Measurements from ENCODE around the gene RAD51B. TPM values are rescaled to one million over a fixed set of nuclear protein-coding genes. Genes with fewer than 3 reads are reported as not detected.

RAD51B gene
- total and polyA plus RNA-seq, 2 experiments from 2014 or later = 10.1 to 18.0 TPM

DNA sequence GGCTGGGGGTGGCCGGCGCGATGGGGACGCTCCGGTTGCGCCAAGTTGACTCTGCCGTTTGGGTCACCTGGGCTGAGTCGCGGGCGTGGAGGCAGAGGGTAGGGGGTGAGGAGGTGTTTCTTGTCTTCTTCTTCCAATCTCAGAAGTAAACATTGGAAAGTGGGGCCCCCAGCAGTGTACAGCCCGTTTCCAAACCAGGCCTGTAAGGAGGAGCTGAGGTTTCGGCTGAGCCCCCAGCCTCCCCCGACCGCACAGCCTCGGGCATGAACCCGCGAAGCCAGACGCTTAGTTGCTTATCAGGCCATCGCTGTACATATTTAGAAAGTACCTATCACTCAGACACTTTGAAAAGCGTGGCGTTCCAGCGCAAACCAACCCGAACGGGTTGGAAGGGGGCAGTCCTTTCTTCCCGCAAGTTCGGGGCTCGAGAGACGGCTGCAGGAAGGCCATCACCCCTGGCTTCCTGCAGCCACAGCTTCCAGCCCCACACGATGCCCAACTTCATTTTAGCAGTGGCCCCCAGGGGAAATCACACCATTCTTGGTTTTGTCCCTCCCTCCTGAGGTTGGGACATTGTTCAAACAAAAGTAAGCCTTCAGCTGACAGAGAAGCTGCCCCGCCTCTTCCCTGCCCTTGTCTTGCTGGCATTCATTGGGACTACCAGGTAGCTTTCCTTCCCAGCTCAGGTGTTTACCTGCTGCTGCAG is 809.2 kb downstream of the RAD51B start:
- peak; percentile 64 for DNase-seq (ENCODE audit: low spot score)
- Histone ChIP-seq H2AFZ (peak overlapping the region; percentile 58), H3K4me3 (no peak overlapping the region), H3K9me3 (ENCODE audit: low read depth) (no peaks in the 10 kb centered on the region), H3K36me3 (replicated peaks; ENCODE audit: insufficient read depth, low read depth) (no peaks in the 10 kb centered on the region), H3K4me1 (ENCODE audit: insufficient read depth) (peaks cover 37% of the 10 kb centered on the region), H3K9me2 (replicated peaks; ENCODE audit: insufficient read depth) (no peaks in the 10 kb centered on the region), H3K27me3 (no peaks in the 10 kb centered on the region), H3K27ac (peak overlapping the region; percentile 97), H3K4me2 (peak overlapping the region; percentile 76), H3K79me2 (no peaks in the 10 kb centered on the region), H4K20me1 (ENCODE audit: insufficient read depth, poor library complexity, severe bottlenecking) (no peaks in the 10 kb centered on the region)
- WGBS (ENCODE audit: low lambda C conversion rate, missing lambda C conversion rate) = 19% methylated on average over 30 of the region's 30 CpGs
- TF ChIP-seq, protein P1, sequence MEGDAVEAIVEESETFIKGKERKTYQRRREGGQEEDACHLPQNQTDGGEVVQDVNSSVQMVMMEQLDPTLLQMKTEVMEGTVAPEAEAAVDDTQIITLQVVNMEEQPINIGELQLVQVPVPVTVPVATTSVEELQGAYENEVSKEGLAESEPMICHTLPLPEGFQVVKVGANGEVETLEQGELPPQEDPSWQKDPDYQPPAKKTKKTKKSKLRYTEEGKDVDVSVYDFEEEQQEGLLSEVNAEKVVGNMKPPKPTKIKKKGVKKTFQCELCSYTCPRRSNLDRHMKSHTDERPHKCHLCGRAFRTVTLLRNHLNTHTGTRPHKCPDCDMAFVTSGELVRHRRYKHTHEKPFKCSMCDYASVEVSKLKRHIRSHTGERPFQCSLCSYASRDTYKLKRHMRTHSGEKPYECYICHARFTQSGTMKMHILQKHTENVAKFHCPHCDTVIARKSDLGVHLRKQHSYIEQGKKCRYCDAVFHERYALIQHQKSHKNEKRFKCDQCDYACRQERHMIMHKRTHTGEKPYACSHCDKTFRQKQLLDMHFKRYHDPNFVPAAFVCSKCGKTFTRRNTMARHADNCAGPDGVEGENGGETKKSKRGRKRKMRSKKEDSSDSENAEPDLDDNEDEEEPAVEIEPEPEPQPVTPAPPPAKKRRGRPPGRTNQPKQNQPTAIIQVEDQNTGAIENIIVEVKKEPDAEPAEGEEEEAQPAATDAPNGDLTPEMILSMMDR (IDR thresholded peaks at IDR 0.05; ENCODE audit: poor library complexity) = no peak
- no peak for TF ChIP-seq EZH2 (IDR thresholded peaks at IDR 0.05; ENCODE audit: borderline replicate concordance)
- TF ChIP-seq EZH2phosphoT487 (IDR thresholded peaks at IDR 0.05; ENCODE audit: low read depth, severe bottlenecking, unreplicated experiment) = no peak

GRCh38 chr14:68630081-68630571 is 810.5 kb downstream of the RAD51B start:
- DNase-seq (ENCODE audit: low spot score) = no peak
- Histone ChIP-seq H4K20me1 (ENCODE audit: insufficient read depth, poor library complexity, severe bottlenecking) (no peaks in the 10 kb centered on the region), H3K4me2 (no peak overlapping the region), H3K9me2 (replicated peaks; ENCODE audit: insufficient read depth) (no peaks in the 10 kb centered on the region), H3K27me3 (no peaks in the 10 kb centered on the region), H3K36me3 (replicated peaks; ENCODE audit: insufficient read depth, low read depth) (no peaks in the 10 kb centered on the region), H2AFZ (no peak overlapping the region), H3K79me2 (no peaks in the 10 kb centered on the region), H3K4me1 (ENCODE audit: insufficient read depth) (peaks cover 49% of the 10 kb centered on the region), H3K27ac (peak overlapping the region; percentile 97), H3K4me3 (no peak overlapping the region), H3K9me3 (ENCODE audit: low read depth) (no peaks in the 10 kb centered on the region)
- 59% methylated on average over 8 of the region's 8 CpGs for WGBS (ENCODE audit: low lambda C conversion rate, missing lambda C conversion rate)
- no peak for TF ChIP-seq EZH2phosphoT487 (IDR thresholded peaks at IDR 0.05; ENCODE audit: low read depth, severe bottlenecking, unreplicated experiment)
- no peak for TF ChIP-seq EZH2 (IDR thresholded peaks at IDR 0.05; ENCODE audit: borderline replicate concordance)
- TF ChIP-seq, protein P1 (IDR thresholded peaks at IDR 0.05; ENCODE audit: poor library complexity) = no peak

DNA sequence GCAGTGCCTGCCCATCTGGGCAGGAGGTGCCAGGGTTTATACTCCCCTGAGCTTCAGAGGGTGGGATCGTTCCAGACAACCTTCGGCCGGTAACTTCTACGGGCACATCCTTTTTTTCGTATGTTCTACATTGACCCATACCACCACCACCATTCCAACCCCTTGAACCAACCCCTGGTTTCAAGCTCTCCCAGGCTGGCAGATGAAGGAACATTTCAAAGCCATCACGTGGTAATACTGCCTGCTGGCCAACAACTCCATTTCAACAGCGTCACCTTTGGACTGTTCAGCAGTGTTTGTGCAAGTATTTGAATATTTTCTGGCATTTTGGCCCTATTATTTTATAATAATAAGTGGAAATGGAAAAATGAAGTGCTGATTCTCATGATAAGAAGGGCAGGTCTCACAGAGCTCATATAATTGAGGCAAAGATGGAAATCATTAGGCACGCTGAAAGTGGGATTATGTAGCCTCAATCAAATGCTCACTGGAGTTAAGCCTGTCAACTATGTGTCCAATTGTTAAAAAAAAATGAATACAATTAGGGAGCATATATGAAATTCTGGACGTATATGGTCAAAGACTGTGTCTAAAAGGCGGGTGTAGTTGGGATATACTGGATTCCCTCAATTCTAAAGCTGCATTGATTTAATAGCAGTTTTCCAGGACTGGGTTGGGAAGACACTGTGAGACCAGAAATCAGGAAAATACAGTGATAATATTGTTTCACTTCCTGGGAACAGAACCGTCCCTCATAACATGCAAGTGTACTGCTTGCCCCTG is 811.2 kb downstream of the RAD51B start:
- H3K9me3 ChIP-seq (ENCODE audit: low read depth) = no peaks in the 10 kb centered on the region
- peak overlapping the region; percentile 97 for H3K27ac ChIP-seq
- H3K4me1 ChIP-seq (ENCODE audit: insufficient read depth) = peaks cover 49% of the 10 kb centered on the region
- H4K20me1 ChIP-seq (ENCODE audit: insufficient read depth, poor library complexity, severe bottlenecking) = no peaks in the 10 kb centered on the region
- no peak overlapping the region for H2AFZ ChIP-seq
- no peak for DNase-seq (ENCODE audit: low spot score)
- H3K79me2 ChIP-seq = no peaks in the 10 kb centered on the region
- no peaks in the 10 kb centered on the region for H3K36me3 ChIP-seq (replicated peaks; ENCODE audit: insufficient read depth, low read depth)
- no peaks in the 10 kb centered on the region for H3K9me2 ChIP-seq (replicated peaks; ENCODE audit: insufficient read depth)
- TF ChIP-seq EZH2phosphoT487 (IDR thresholded peaks at IDR 0.05; ENCODE audit: low read depth, severe bottlenecking, unreplicated experiment) (no peak), EZH2 (IDR thresholded peaks at IDR 0.05; ENCODE audit: borderline replicate concordance) (no peak)
- TF ChIP-seq, protein P1 (IDR thresholded peaks at IDR 0.05; ENCODE audit: poor library complexity) = no peak
- no peak overlapping the region for H3K4me3 ChIP-seq
- H3K4me2 ChIP-seq = no peak overlapping the region
- 83% methylated on average over 11 of the region's 11 CpGs for WGBS (ENCODE audit: low lambda C conversion rate, missing lambda C conversion rate)
- no peaks in the 10 kb centered on the region for H3K27me3 ChIP-seq

Measured in hepatocyte (in vitro differentiated cells).